MG63 (cell line): ENCODE results near the gene MYO15A. TPM values are rescaled to one million over a fixed set of nuclear protein-coding genes. Genes with fewer than 3 reads are reported as not detected.

Source experiments
- DNase-seq: peaks from one replicate; pipeline ENCODE4 v3.0.0-alpha.2; 2020
- H3K27me3 ChIP-seq: fragments of 250-450 bp; sonication (Bioruptor Pico); 2 replicates; pipeline ENCODE4 v1.5.1; 2020; ENCODE audit warnings: mild to moderate bottlenecking, moderate library complexity
- H3K36me3 ChIP-seq: fragments of 250-450 bp; sonication (Bioruptor Pico); 2 replicates; pipeline ENCODE4 v1.5.1; 2020; ENCODE audit warnings: mild to moderate bottlenecking, moderate library complexity
- H3K4me3 ChIP-seq: fragments of 250-450 bp; sonication (Bioruptor Pico); 2 replicates; pipeline ENCODE4 v1.5.1; 2020; ENCODE audit warnings: mild to moderate bottlenecking, moderate library complexity
- H3K9me3 ChIP-seq: fragments of 250-450 bp; sonication (Bioruptor Pico); 2 replicates; pipeline ENCODE4 v1.5.1; 2020; ENCODE audit warnings: mild to moderate bottlenecking, moderate library complexity
- total RNA-seq: library from RNA; depleted of rRNA; stranded (reverse); fragments of >200 nt; shearing (Covaris generic); gene quantifications from 2 replicates; pipeline ENCODE4 v1.2.3, GENCODE V29; 2014; ENCODE audit warnings: low replicate concordance

Gene MYO15A
- total RNA-seq, 1 experiment from 2014 or later: not detected

- no peaks in the 10 kb centered on the region for H3K27me3 ChIP-seq
- H3K4me3 ChIP-seq: no peak overlapping the region
- no peak for DNase-seq
- H3K36me3 ChIP-seq: no peaks in the 10 kb centered on the region
- H3K9me3 ChIP-seq: no peaks in the 10 kb centered on the region
These were observed 51.7 kb downstream of the MYO15A start for GRCh38 chr17:18160128-18160856.

- Histone ChIP-seq H3K9me3 (no peaks in the 10 kb centered on the region), H3K4me3 (no peak overlapping the region), H3K36me3 (no peaks in the 10 kb centered on the region), H3K27me3 (no peaks in the 10 kb centered on the region)
- DNase-seq: no peak
These were observed 52.9 kb downstream of the MYO15A start for GRCh38 chr17:18161207-18162145.

- DNase-seq: no peak
- Histone ChIP-seq H3K4me3 (no peak overlapping the region), H3K27me3 (no peaks in the 10 kb centered on the region), H3K36me3 (no peaks in the 10 kb centered on the region), H3K9me3 (no peaks in the 10 kb centered on the region)
These were observed 55.0 kb downstream of the MYO15A start for GRCh38 chr17:18163547-18163946.

- H3K36me3 ChIP-seq: no peaks in the 10 kb centered on the region
- no peak overlapping the region for H3K4me3 ChIP-seq
- no peak for DNase-seq
- no peaks in the 10 kb centered on the region for H3K27me3 ChIP-seq
- H3K9me3 ChIP-seq: no peaks in the 10 kb centered on the region
These were observed 58.3 kb downstream of the MYO15A start for GRCh38 chr17:18166894-18167293.

GRCh38 chr17:18167421-18167820 is 58.9 kb downstream of the MYO15A start:
- DNase-seq: no peak
- Histone ChIP-seq H3K27me3 (no peaks in the 10 kb centered on the region), H3K9me3 (no peaks in the 10 kb centered on the region), H3K36me3 (no peaks in the 10 kb centered on the region), H3K4me3 (no peak overlapping the region)

GRCh38 chr17:18172531-18173278 is 64.1 kb downstream of the MYO15A start:
- no peaks in the 10 kb centered on the region for H3K36me3 ChIP-seq
- H3K27me3 ChIP-seq: no peaks in the 10 kb centered on the region
- DNase-seq: no peak
- no peaks in the 10 kb centered on the region for H3K9me3 ChIP-seq
- no peak overlapping the region for H3K4me3 ChIP-seq

GRCh38 chr17:18173740-18174139 is 65.2 kb downstream of the MYO15A start:
- no peak for DNase-seq
- Histone ChIP-seq H3K27me3 (no peaks in the 10 kb centered on the region), H3K9me3 (no peaks in the 10 kb centered on the region), H3K36me3 (no peaks in the 10 kb centered on the region), H3K4me3 (no peak overlapping the region)

GRCh38 chr17:18176176-18176575 is 67.6 kb downstream of the MYO15A start:
- Histone ChIP-seq H3K36me3 (no peaks in the 10 kb centered on the region), H3K4me3 (no peak overlapping the region), H3K9me3 (no peaks in the 10 kb centered on the region), H3K27me3 (no peaks in the 10 kb centered on the region)
- no peak for DNase-seq

- DNase-seq: no peak
- Histone ChIP-seq H3K36me3 (no peaks in the 10 kb centered on the region), H3K4me3 (no peak overlapping the region), H3K9me3 (no peaks in the 10 kb centered on the region), H3K27me3 (no peaks in the 10 kb centered on the region)
These were observed 68.6 kb downstream of the MYO15A start for GRCh38 chr17:18177133-18177532.

- no peak for DNase-seq
These were observed 69.2 kb downstream of the MYO15A start for GRCh38 chr17:18177722-18178121.

GRCh38 chr17:18179196-18179595 is 70.6 kb downstream of the MYO15A start:
- H3K27me3 ChIP-seq: no peaks in the 10 kb centered on the region
- no peak overlapping the region for H3K4me3 ChIP-seq
- H3K9me3 ChIP-seq: no peaks in the 10 kb centered on the region
- H3K36me3 ChIP-seq: no peaks in the 10 kb centered on the region
- DNase-seq: no peak

More at GRCh38 chr17:18177722-18178121, 69.2 kb downstream of the MYO15A start:
- Histone ChIP-seq H3K27me3 (no peaks in the 10 kb centered on the region), H3K9me3 (no peaks in the 10 kb centered on the region), H3K4me3 (no peak overlapping the region), H3K36me3 (no peaks in the 10 kb centered on the region)

GRCh38 chr17:18179804-18180203 is 71.2 kb downstream of the MYO15A start:
- no peak for DNase-seq
- Histone ChIP-seq H3K36me3 (peaks cover 3% of the 10 kb centered on the region; the same call in 1 of the 2 replicates), H3K9me3 (no peaks in the 10 kb centered on the region), H3K4me3 (no peak overlapping the region), H3K27me3 (no peaks in the 10 kb centered on the region)

- Histone ChIP-seq H3K4me3 (no peak overlapping the region), H3K9me3 (no peaks in the 10 kb centered on the region), H3K36me3 (peaks cover 12% of the 10 kb centered on the region), H3K27me3 (no peaks in the 10 kb centered on the region)
- peak; percentile 75 for DNase-seq
These were observed 72.8 kb downstream of the MYO15A start for GRCh38 chr17:18181358-18181757.

- Histone ChIP-seq H3K4me3 (peak overlapping the region; percentile 80), H3K27me3 (no peaks in the 10 kb centered on the region), H3K36me3 (peaks cover 20% of the 10 kb centered on the region), H3K9me3 (no peaks in the 10 kb centered on the region)
- peak; percentile 79 for DNase-seq
These were observed 73.8 kb downstream of the MYO15A start for GRCh38 chr17:18182110-18182977.

- no peaks in the 10 kb centered on the region for H3K9me3 ChIP-seq
- DNase-seq: peak; percentile 86
- peak overlapping the region; percentile 80 for H3K4me3 ChIP-seq
- H3K36me3 ChIP-seq: peaks cover 26% of the 10 kb centered on the region
- no peaks in the 10 kb centered on the region for H3K27me3 ChIP-seq
These were observed 74.4 kb downstream of the MYO15A start for GRCh38 chr17:18182978-18183333.
